HCT116 (cell line): ENCODE measurements around the gene CRIM1. TPM values are rescaled to one million over a fixed set of nuclear protein-coding genes. Genes with fewer than 3 reads are reported as not detected.

Experiments
- ATAC-seq: fragments of 200-7000 bp; cut with Tn5 transposase; 2 replicates; pipeline ENCODE4 v1.9.1; 2020; ENCODE audit warnings: mild to moderate bottlenecking, moderate library complexity
- BruUV-seq: library from RNA; stranded (reverse); fragments of 400-500 nt; replicated peaks from 2 replicates; lab custom pipeline; 2021; lab: Mats Ljungman, UMichigan
- CTCF ChIA-PET: fragments of 300-600 bp; sonication (Branson Sonifier 250); formaldehyde crosslinking; loops from one replicate; lab custom pipeline; 2021; ENCODE audit warnings: antibody characterized with exemption; lab: Charles Lee
- POLR2A ChIA-PET: fragments of 300-600, 350-600 bp; sonication (Branson Sonifier 250); formaldehyde crosslinking; loops from one replicate; lab custom pipeline; 2021; ENCODE audit warnings: antibody characterized with exemption; lab: Charles Lee
- RAD21 ChIA-PET, 2 experiments: fragments of 300-600 bp; sonication (Branson Sonifier 250); formaldehyde crosslinking; loops; one replicate each; lab custom pipeline; 2023; ENCODE audit warnings: low total read pairs in 2 of 2; ENCODE audit not compliant: uncharacterized antibody in 2 of 2, unreplicated experiment in 2 of 2, low non-redundant PET in 1 of 2; lab: Charles Lee
- DNase-seq: peaks from one replicate; pipeline ENCODE4 v3.0.0-alpha.2; 2010; ENCODE audit warnings: low read depth, low spot score
- H2AFZ ChIP-seq: fragments of 200-600 bp; shearing (Covaris generic), sonication (generic); 2 replicates; pipeline ENCODE4 v1.6.1; 2017; ENCODE audit warnings: low read depth, mixed run types, mixed read lengths, antibody characterized with exemption, low read length; ENCODE audit not compliant: poor library complexity, severe bottlenecking
- H3K27ac ChIP-seq: 2 replicates; pipeline ENCODE4 v1.5.1; 2012; ENCODE audit warnings: low read depth, low read length
- H3K27me3 ChIP-seq: fragments of 200-600 bp; sonication (generic); 2 replicates; pipeline ENCODE4 v1.6.1; 2016; ENCODE audit warnings: mixed run types, low read length, mixed read lengths; ENCODE audit not compliant: insufficient read depth
- H3K36me3 ChIP-seq, 2 experiments: fragments of 200-500 bp in 1 of 2; fragments of 200-600 bp in 1 of 2; sonication (Bioruptor generic) in 1 of 2; sonication (generic) in 1 of 2; 2 replicates each; pipeline versions ENCODE4 v1.5.1 to v1.6.1; 2014 to 2016; ENCODE audit warnings: low read length in 2 of 2, inconsistent platforms in 1 of 2, mixed read lengths in 1 of 2, mixed run types in 1 of 2; ENCODE audit not compliant: insufficient read depth in 2 of 2, control insufficient read depth in 1 of 2
- H3K4me1 ChIP-seq, 2 experiments: fragments of 200-600 bp in 1 of 2; sonication (generic) in 1 of 2; 2 replicates each; pipeline versions ENCODE4 v1.5.1 to v1.6.1; 2012 to 2017; ENCODE audit warnings: low read length in 2 of 2, inconsistent platforms in 1 of 2, mild to moderate bottlenecking in 1 of 2, mixed read lengths in 1 of 2, mixed run types in 1 of 2, moderate library complexity in 1 of 2; ENCODE audit not compliant: insufficient read depth in 2 of 2, control insufficient read depth in 1 of 2
- H3K4me2 ChIP-seq: fragments of 200-600 bp; sonication (generic); 2 replicates; pipeline ENCODE4 v1.6.1; 2017; ENCODE audit warnings: mixed run types, low read length, mixed read lengths
- H3K4me3 ChIP-seq, 2 experiments: fragments of 200-600 bp in 1 of 2; sonication (generic) in 1 of 2; replicated peaks in 1 of 2; 2 replicates each; pipeline ENCODE4 v1.5.1; 2011 to 2016; ENCODE audit warnings: low read length in 2 of 2, control low read depth in 1 of 2, low read depth in 1 of 2, mild to moderate bottlenecking in 1 of 2, mixed read lengths in 1 of 2, mixed run types in 1 of 2
- H3K79me2 ChIP-seq: fragments of 200-600 bp; sonication (generic); 2 replicates; pipeline ENCODE4 v1.6.1; 2017; ENCODE audit warnings: mild to moderate bottlenecking, mixed run types, low read length, moderate library complexity, mixed read lengths; ENCODE audit not compliant: insufficient read depth
- H3K9ac ChIP-seq: fragments of 200-600 bp; sonication (generic); 2 replicates; pipeline ENCODE4 v1.6.1; 2016; ENCODE audit warnings: low read length, mixed read lengths
- H3K9me2 ChIP-seq: fragments of 200-600 bp; sonication (generic), shearing (Covaris generic); 2 replicates; pipeline ENCODE4 v1.6.1; 2017; ENCODE audit warnings: mixed run types, mild to moderate bottlenecking, moderate library complexity; ENCODE audit not compliant: insufficient read depth
- H3K9me3 ChIP-seq, 2 experiments: fragments of 200-500 bp in 1 of 2; fragments of 200-600 bp in 1 of 2; sonication (Bioruptor generic) in 1 of 2; sonication (generic) in 1 of 2; 2 replicates each; pipeline ENCODE4 v1.6.1; 2014 to 2017; ENCODE audit warnings: low read length in 2 of 2, mixed read lengths in 2 of 2, inconsistent platforms in 1 of 2, low read depth in 1 of 2, mild to moderate bottlenecking in 1 of 2, mixed run types in 1 of 2, moderate library complexity in 1 of 2; ENCODE audit not compliant: control insufficient read depth in 1 of 2, insufficient read depth in 1 of 2
- H4K20me1 ChIP-seq: fragments of 200-600 bp; sonication (generic), shearing (Covaris generic); 2 replicates; pipeline ENCODE4 v1.6.1; 2017; ENCODE audit warnings: mixed run types, mild to moderate bottlenecking, moderate library complexity; ENCODE audit not compliant: insufficient read depth
- CTCF ChIP-seq, 3 experiments: fragments of 200-600 bp in 1 of 3; sonication (generic) in 1 of 3; IDR thresholded peaks in 2 of 3; conservative IDR thresholded peaks in 1 of 3; 2 replicates each; pipeline ENCODE4 v1.5.1; 2012 to 2017; ENCODE audit warnings: low read depth in 2 of 3, low read length in 2 of 3, antibody characterized with exemption in 1 of 3, borderline replicate concordance in 1 of 3, control low read depth in 1 of 3, mild to moderate bottlenecking in 1 of 3, mixed read lengths in 1 of 3, mixed run types in 1 of 3, moderate library complexity in 1 of 3; ENCODE audit not compliant: insufficient read depth in 1 of 3
- EGR1 ChIP-seq: IDR thresholded peaks from 2 replicates; pipeline ENCODE4 v1.6.1; 2012; ENCODE audit warnings: low read depth
- ELF1 ChIP-seq: IDR thresholded peaks from 2 replicates; pipeline ENCODE4 v1.6.1; 2012; ENCODE audit warnings: low read depth, borderline replicate concordance
- FOSL1 ChIP-seq: IDR thresholded peaks from 2 replicates; pipeline ENCODE4 v1.6.1; 2012; ENCODE audit warnings: low read depth
- RAD21 ChIP-seq: IDR thresholded peaks from 2 replicates; pipeline ENCODE4 v1.6.1; 2012; ENCODE audit warnings: low read depth, mild to moderate bottlenecking
- SP1 ChIP-seq: IDR thresholded peaks from 2 replicates; pipeline ENCODE4 v1.6.1; 2012; ENCODE audit warnings: low read depth
- SRF ChIP-seq: IDR thresholded peaks from 2 replicates; pipeline ENCODE4 v1.6.1; 2012; ENCODE audit warnings: low read depth
- ZNF274 ChIP-seq: fragments of 200-500 bp; sonication (Bioruptor generic); IDR thresholded peaks from 2 replicates; pipeline ENCODE4 v1.6.1; 2014; ENCODE audit warnings: mild to moderate bottlenecking, low read depth, low read length, inconsistent platforms
- intact Hi-C: fragments of 100-400 bp; cut with micrococcal nuclease; formaldehyde crosslinking; loops from 2 replicates; pipeline ENCODE4 v1.10.0; 2022
- total RNA-seq: library from RNA; stranded (reverse); gene quantifications from one replicate; pipeline ENCODE4 v1.2.1, GENCODE V29; 2021; ENCODE audit not compliant: unreplicated experiment

The CRIM1 gene
- total RNA-seq, 1 experiment from 2014 or later = 27.2 TPM

DNA sequence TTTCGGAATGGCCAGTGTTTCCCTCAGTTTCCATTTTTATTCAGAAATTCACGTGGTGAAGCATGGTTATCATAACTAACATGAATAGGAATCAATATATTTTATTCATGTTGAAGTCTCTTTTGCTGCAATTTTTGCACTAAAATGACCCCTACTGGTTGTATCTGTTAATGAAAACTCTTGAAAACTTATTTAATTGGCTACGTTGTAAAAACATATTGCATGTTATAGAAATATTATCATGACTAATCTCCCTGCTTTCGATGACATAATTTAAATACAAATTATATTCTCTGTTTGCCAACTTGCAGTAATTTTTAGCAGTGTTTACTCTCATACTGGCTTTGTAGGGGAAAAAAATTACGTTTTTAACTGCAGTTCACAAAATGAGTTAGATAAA is 3.5 kb downstream of the CRIM1 start:
- Histone ChIP-seq H3K79me2 (peaks cover 76% of the 10 kb centered on the region), H4K20me1 (no peaks in the 10 kb centered on the region), H3K9me2 (no peaks in the 10 kb centered on the region), H2AFZ (no peak overlapping the region), H3K27me3 (no peaks in the 10 kb centered on the region), H3K36me3 (peaks cover 0 to 4% of the 10 kb centered on the region in 2 experiments; a peak in 1 of 4 replicates), H3K4me1 (peaks cover 33 to 75% of the 10 kb centered on the region in 2 experiments), H3K9ac (no peak overlapping the region), H3K9me3 (no peaks in the 10 kb centered on the region), H3K4me2 (peak overlapping the region; percentile 96), H3K4me3 (no peak overlapping the region), H3K27ac (no peak overlapping the region)
- no TSS peak for BruUV-seq
- DNase-seq (no peak), ATAC-seq (no peak)
- TF ChIP-seq CTCF (IDR thresholded peaks at IDR 0.05 in 2 of 3, conservative IDR thresholded peaks at IDR 0.05 in 1 of 3; ENCODE audit: borderline replicate concordance in 1 of 3, insufficient read depth in 1 of 3, low read depth in 2 of 3, low read length in 2 of 3) (peak in 2 of 3 experiments; percentile 20 to 62; a peak in 3 of 6 replicates), SP1 (no peak), RAD21 (peak; percentile 37; the same call in 1 of the 2 replicates), FOSL1 (no peak)
- ChIA-PET RAD21 (no interaction called here), POLR2A (interaction anchor here (0.6 to 1.5 kb wide), 2 partner anchors 101 to 217 kb away, joined by 3 read pairs; no protein-coding TSS in a partner anchor), CTCF (interaction anchor here (1.6 kb wide), 1 partner anchor 13 kb away, joined by 7 read pairs; no protein-coding TSS in a partner anchor)
- intact Hi-C loops = loop anchor here (10.0 kb wide), 1 partner anchor 206 kb away; no protein-coding TSS in a partner anchor

DNA sequence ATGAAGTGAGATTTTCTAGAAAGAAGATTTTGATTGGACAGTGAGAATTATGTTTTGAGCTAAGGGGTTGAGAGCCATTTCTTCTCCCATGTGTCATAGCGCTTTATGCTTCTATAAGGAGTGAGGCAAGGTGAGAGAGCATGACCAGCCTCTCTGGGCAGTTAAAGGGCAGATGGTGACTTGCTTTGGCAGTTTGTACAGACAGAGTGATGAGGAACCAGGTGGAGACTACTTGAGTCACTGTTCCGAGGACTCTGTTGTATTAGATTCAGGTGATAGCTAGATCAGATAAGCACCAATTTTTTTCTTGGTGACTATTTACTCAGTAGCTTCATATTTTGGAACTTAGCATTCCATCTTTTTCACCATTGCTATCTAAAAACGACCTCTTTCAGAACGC is 4.5 kb downstream of the CRIM1 start:
- H3K4me1 ChIP-seq = peaks cover 33 to 68% of the 10 kb centered on the region in 2 experiments
- peaks cover 86% of the 10 kb centered on the region for H3K79me2 ChIP-seq
- no peaks in the 10 kb centered on the region for H4K20me1 ChIP-seq
- no TSS peak for BruUV-seq
- ATAC-seq (no peak), DNase-seq (no peak)
- intact Hi-C loops = no loop called here
- POLR2A ChIA-PET = no interaction called here
- H3K9me3 ChIP-seq = no peaks in the 10 kb centered on the region
- no peak overlapping the region for H3K4me3 ChIP-seq
- no peak overlapping the region for H3K4me2 ChIP-seq
- RAD21 ChIA-PET = no interaction called here
- H3K9ac ChIP-seq = no peak overlapping the region
- no peak overlapping the region for H2AFZ ChIP-seq
- CTCF ChIA-PET = no interaction called here
- H3K27me3 ChIP-seq = no peaks in the 10 kb centered on the region
- no peaks in the 10 kb centered on the region for H3K9me2 ChIP-seq
- H3K36me3 ChIP-seq = peaks cover 0 to 4% of the 10 kb centered on the region in 2 experiments; a peak in 1 of 4 replicates
- H3K27ac ChIP-seq = no peak overlapping the region
- TF ChIP-seq EGR1 = no peak
- no peak for TF ChIP-seq ELF1
- no peak for TF ChIP-seq ZNF274
- TF ChIP-seq SRF = no peak
- TF ChIP-seq, all 23 proteins: peak for 0
